ENCODE results near the gene CCR1. TPM values are rescaled to one million over a fixed set of nuclear protein-coding genes. Genes with fewer than 3 reads are reported as not detected.

CCR1 gene
- total and polyA plus RNA-seq, 2 of the 13 experiments (the other 11 are each of a cell fraction or from before 2014, with no cell fraction given) = not detected

DNA sequence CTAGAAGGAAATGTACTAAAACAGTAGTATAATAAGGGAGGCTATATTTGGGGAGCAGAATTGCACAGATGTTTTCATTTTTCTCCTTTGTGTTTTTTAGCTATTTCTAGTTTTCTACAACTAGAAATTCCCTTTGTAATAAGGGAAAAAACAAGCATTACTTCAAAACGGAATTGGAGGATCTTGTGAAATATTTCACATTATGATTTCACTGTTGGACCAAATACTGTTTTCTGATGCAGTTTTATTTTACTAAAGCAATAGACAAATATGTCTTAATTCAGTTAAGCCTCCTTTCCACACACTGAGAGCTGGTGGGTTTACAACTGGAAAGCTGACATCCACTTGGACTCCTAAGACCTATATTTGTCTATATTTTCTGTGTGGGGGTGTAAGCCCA, 7.3 kb downstream of the CCR1 start:
- H2AFZ ChIP-seq (ENCODE audit: low read length) = no peak overlapping the region
- FAIRE-seq (no peak), ATAC-seq (no peak), DNase-seq (ENCODE audit: low spot score) (no peak)
- no peaks in the 10 kb centered on the region for H3K4me1 ChIP-seq (ENCODE audit: insufficient read depth, low read length)
- intact Hi-C loops (cut with micrococcal nuclease; ENCODE audit: unreplicated experiment) (no loop called here), in situ Hi-C loops (cut with HindIII; ENCODE audit: extremely low pct_ligation_motif_present, low pct_unique_long_range_greater_than_20kb) (no loop called here)
- TF ChIP-seq ZNF83 (CRISPR knock-in tag; IDR thresholded peaks at IDR 0.05; ENCODE audit: borderline replicate concordance) (no peak), ZNF615 (CRISPR knock-in tag; IDR thresholded peaks at IDR 0.05; ENCODE audit: borderline replicate concordance) (no peak), SOX5 (CRISPR knock-in tag; IDR thresholded peaks at IDR 0.05; ENCODE audit: borderline replicate concordance) (no peak), ZSCAN31 (CRISPR knock-in tag; IDR thresholded peaks at IDR 0.05; ENCODE audit: low read depth) (no peak), GATAD1 (CRISPR knock-in tag; IDR thresholded peaks at IDR 0.05) (no peak), ZNF619 (CRISPR knock-in tag; IDR thresholded peaks at IDR 0.05) (no peak), HNRNPH1 (optimal IDR thresholded peaks at IDR 0.05; ENCODE audit: low read depth, low read length) (no peak), ATF1 (CRISPR knock-in tag; IDR thresholded peaks at IDR 0.05) (no peak), ZNF263 (CRISPR knock-in tag; IDR thresholded peaks at IDR 0.05) (no peak), ZNF468 (CRISPR knock-in tag; IDR thresholded peaks at IDR 0.05) (no peak), ZSCAN20 (CRISPR knock-in tag; IDR thresholded peaks at IDR 0.05; ENCODE audit: borderline replicate concordance) (no peak)
- TF ChIP-seq, protein P1, sequence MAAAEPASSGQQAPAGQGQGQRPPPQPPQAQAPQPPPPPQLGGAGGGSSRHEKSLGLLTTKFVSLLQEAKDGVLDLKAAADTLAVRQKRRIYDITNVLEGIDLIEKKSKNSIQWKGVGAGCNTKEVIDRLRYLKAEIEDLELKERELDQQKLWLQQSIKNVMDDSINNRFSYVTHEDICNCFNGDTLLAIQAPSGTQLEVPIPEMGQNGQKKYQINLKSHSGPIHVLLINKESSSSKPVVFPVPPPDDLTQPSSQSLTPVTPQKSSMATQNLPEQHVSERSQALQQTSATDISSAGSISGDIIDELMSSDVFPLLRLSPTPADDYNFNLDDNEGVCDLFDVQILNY (CRISPR knock-in tag; conservative IDR thresholded peaks at IDR 0.05) = no peak
- TF ChIP-seq, protein P2, sequence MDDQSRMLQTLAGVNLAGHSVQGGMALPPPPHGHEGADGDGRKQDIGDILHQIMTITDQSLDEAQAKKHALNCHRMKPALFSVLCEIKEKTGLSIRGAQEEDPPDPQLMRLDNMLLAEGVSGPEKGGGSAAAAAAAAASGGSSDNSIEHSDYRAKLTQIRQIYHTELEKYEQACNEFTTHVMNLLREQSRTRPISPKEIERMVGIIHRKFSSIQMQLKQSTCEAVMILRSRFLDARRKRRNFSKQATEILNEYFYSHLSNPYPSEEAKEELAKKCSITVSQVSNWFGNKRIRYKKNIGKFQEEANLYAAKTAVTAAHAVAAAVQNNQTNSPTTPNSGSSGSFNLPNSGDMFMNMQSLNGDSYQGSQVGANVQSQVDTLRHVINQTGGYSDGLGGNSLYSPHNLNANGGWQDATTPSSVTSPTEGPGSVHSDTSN (CRISPR knock-in tag; IDR thresholded peaks at IDR 0.05; ENCODE audit: borderline replicate concordance) = no peak
- TF ChIP-seq, protein P3, sequence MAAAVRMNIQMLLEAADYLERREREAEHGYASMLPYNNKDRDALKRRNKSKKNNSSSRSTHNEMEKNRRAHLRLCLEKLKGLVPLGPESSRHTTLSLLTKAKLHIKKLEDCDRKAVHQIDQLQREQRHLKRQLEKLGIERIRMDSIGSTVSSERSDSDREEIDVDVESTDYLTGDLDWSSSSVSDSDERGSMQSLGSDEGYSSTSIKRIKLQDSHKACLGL (CRISPR knock-in tag; IDR thresholded peaks at IDR 0.05) = no peak
- TF ChIP-seq, protein P4, sequence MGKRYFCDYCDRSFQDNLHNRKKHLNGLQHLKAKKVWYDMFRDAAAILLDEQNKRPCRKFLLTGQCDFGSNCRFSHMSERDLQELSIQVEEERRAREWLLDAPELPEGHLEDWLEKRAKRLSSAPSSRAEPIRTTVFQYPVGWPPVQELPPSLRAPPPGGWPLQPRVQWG (CRISPR knock-in tag; IDR thresholded peaks at IDR 0.05; ENCODE audit: borderline replicate concordance, low read depth) = no peak
- ChIA-PET CTCF (ENCODE audit: low intra/inter-chr PET ratio, low total read pairs) (no interaction called here), POLR2A (no interaction called here)
- H4K20me1 ChIP-seq (ENCODE audit: insufficient read depth, low read length) = no peaks in the 10 kb centered on the region
- no peak overlapping the region for H3K4me2 ChIP-seq (ENCODE audit: low read depth, low read length)
- no TSS peak for BruUV-seq (replicated peaks)
- H3K27me3 ChIP-seq (ENCODE audit: control insufficient read depth in 1 of 2, insufficient read depth in 2 of 2, low read length in 2 of 2) = 0 out of 5 replicates have a peak, but pooled peaks cover 0 to 3% of the 10 kb centered on the region in 2 experiments
- no peak overlapping the region for H3K27ac ChIP-seq (ENCODE audit: extremely low read length, insufficient read depth, low read length)
- WGBS (ENCODE audit: low lambda C conversion rate) = 0% methylated on average over 1 of the region's 1 CpG
- no peak overlapping the region for H3K9ac ChIP-seq (ENCODE audit: insufficient read depth, low read depth, low read length)
- H3K9me3 ChIP-seq (ENCODE audit: low read length) = no peaks in the 10 kb centered on the region
- no peak overlapping the region for H3K4me3 ChIP-seq (replicated peaks in 1 of 3; ENCODE audit: insufficient read depth in 1 of 3, low read depth in 2 of 3, low read length in 3 of 3)
- no peaks in the 10 kb centered on the region for H3K79me2 ChIP-seq (ENCODE audit: insufficient read depth, low read length)
- no peaks in the 10 kb centered on the region for H3K36me3 ChIP-seq (replicated peaks in 1 of 2; ENCODE audit: control insufficient read depth in 1 of 2, insufficient read depth in 2 of 2, low read length in 2 of 2)
